Mucosa of stomach (tissue), 1 donor: Measurements from ENCODE around the gene URAD.
"Not testable (repeated sequence)": the region's sequence is repeated elsewhere in the genome, so short reads cannot be mapped to it uniquely, and the experiment has no call there.

Source experiments
- H3K27me3 ChIP-seq: one replicate; pipeline ENCODE4 v1.7.0; 2013; ENCODE audit warnings: mild to moderate bottlenecking, low read length; ENCODE audit not compliant: control insufficient read depth, insufficient read depth
- H3K36me3 ChIP-seq: one replicate; pipeline ENCODE4 v1.7.0; 2013; ENCODE audit warnings: low read length; ENCODE audit not compliant: control insufficient read depth, insufficient read depth
- H3K4me1 ChIP-seq: one replicate; pipeline ENCODE4 v1.7.0; 2013; ENCODE audit warnings: mild to moderate bottlenecking, low read length; ENCODE audit not compliant: control insufficient read depth, insufficient read depth
- H3K4me3 ChIP-seq: one replicate; pipeline ENCODE4 v1.7.0; 2013; ENCODE audit warnings: low read length
- H3K9ac ChIP-seq: one replicate; pipeline ENCODE4 v1.7.0; 2013; ENCODE audit warnings: mild to moderate bottlenecking, low read length, moderate library complexity
- H3K9me3 ChIP-seq: one replicate; pipeline ENCODE4 v1.7.0; 2013; ENCODE audit warnings: mild to moderate bottlenecking, low read length, moderate library complexity; ENCODE audit not compliant: control insufficient read depth
- donor health status: Pancreatic carcinoma.

The URAD gene

GRCh38 chr13:27967203-27967735, 21.2 kb downstream of the URAD start:
- Histone ChIP-seq H3K27me3 (peaks cover 70% of the 10 kb centered on the region), H3K36me3 (no peaks in the 10 kb centered on the region), H3K9ac (peak overlapping the region; percentile 58), H3K9me3 (no peaks in the 10 kb centered on the region), H3K4me1 (peaks cover 43% of the 10 kb centered on the region), H3K4me3 (peak overlapping the region; percentile 36)

GRCh38 chr13:27966641-27967202, 21.8 kb downstream of the URAD start:
- Histone ChIP-seq H3K36me3 (no peaks in the 10 kb centered on the region), H3K27me3 (peaks cover 65% of the 10 kb centered on the region), H3K9ac (peak overlapping the region; percentile 57), H3K9me3 (no peaks in the 10 kb centered on the region), H3K4me1 (peaks cover 48% of the 10 kb centered on the region), H3K4me3 (peak overlapping the region; percentile 36)

- H3K4me3 ChIP-seq = no peak overlapping the region
- H3K27me3 ChIP-seq = peaks cover 61% of the 10 kb centered on the region
- no peaks in the 10 kb centered on the region for H3K36me3 ChIP-seq
- peak overlapping the region; percentile 57 for H3K9ac ChIP-seq
- no peaks in the 10 kb centered on the region for H3K9me3 ChIP-seq
- H3K4me1 ChIP-seq = peaks cover 53% of the 10 kb centered on the region
These were observed 22.5 kb downstream of the URAD start for GRCh38 chr13:27965740-27966640.

GRCh38 chr13:27965343-27965739, 23.2 kb downstream of the URAD start:
- Histone ChIP-seq H3K4me3 (no peak overlapping the region), H3K9ac (no peak overlapping the region), H3K36me3 (no peaks in the 10 kb centered on the region), H3K9me3 (no peaks in the 10 kb centered on the region), H3K4me1 (peaks cover 56% of the 10 kb centered on the region), H3K27me3 (peaks cover 61% of the 10 kb centered on the region)

GRCh38 chr13:27964741-27965323, 23.7 kb downstream of the URAD start:
- Histone ChIP-seq H3K36me3 (no peaks in the 10 kb centered on the region), H3K27me3 (peaks cover 59% of the 10 kb centered on the region), H3K9me3 (no peaks in the 10 kb centered on the region), H3K4me3 (no peak overlapping the region), H3K9ac (no peak overlapping the region), H3K4me1 (peaks cover 60% of the 10 kb centered on the region)

GRCh38 chr13:27964206-27964605, 24.3 kb downstream of the URAD start:
- H3K9me3 ChIP-seq, H3K9ac ChIP-seq, H3K4me3 ChIP-seq, H3K36me3 ChIP-seq: not testable (repeated sequence)
- Histone ChIP-seq H3K27me3 (peaks cover 57% of the 10 kb centered on the region), H3K4me1 (peaks cover 65% of the 10 kb centered on the region)

- Histone ChIP-seq H3K9me3 (no peaks in the 10 kb centered on the region), H3K4me3 (no peak overlapping the region), H3K27me3 (peaks cover 50% of the 10 kb centered on the region), H3K36me3 (no peaks in the 10 kb centered on the region), H3K9ac (no peak overlapping the region), H3K4me1 (peaks cover 65% of the 10 kb centered on the region)
These were observed 25.0 kb downstream of the URAD start for GRCh38 chr13:27963491-27963890.

GRCh38 chr13:27962982-27963381, 25.5 kb downstream of the URAD start:
- Histone ChIP-seq H3K4me1 (peaks cover 65% of the 10 kb centered on the region), H3K27me3 (peaks cover 45% of the 10 kb centered on the region), H3K9ac (no peak overlapping the region), H3K4me3 (no peak overlapping the region), H3K36me3 (no peaks in the 10 kb centered on the region), H3K9me3 (no peaks in the 10 kb centered on the region)

GRCh38 chr13:27962128-27962841, 26.2 kb downstream of the URAD start:
- peaks cover 38% of the 10 kb centered on the region for H3K27me3 ChIP-seq
- H3K4me1 ChIP-seq = peaks cover 63% of the 10 kb centered on the region
- H3K36me3 ChIP-seq = no peaks in the 10 kb centered on the region
- H3K9ac ChIP-seq = peak overlapping the region; percentile 34
- no peaks in the 10 kb centered on the region for H3K9me3 ChIP-seq
- no peak overlapping the region for H3K4me3 ChIP-seq

- peaks cover 32% of the 10 kb centered on the region for H3K27me3 ChIP-seq
- H3K36me3 ChIP-seq = no peaks in the 10 kb centered on the region
- H3K4me3 ChIP-seq = peak overlapping the region; percentile 93
- H3K9ac ChIP-seq = peak overlapping the region; percentile 77
- no peaks in the 10 kb centered on the region for H3K9me3 ChIP-seq
- peaks cover 61% of the 10 kb centered on the region for H3K4me1 ChIP-seq
These were observed 27.0 kb downstream of the URAD start for GRCh38 chr13:27961227-27962085.
